GM12878 (cell line): Measurements from ENCODE around the gene TCP11.

Experiments
- CHD4 ChIP-seq: fragments of 200-600 bp; sonication (generic); IDR thresholded peaks from 2 replicates; pipeline ENCODE4 v1.6.1; 2016; ENCODE audit warnings: mild to moderate bottlenecking
- EP300 ChIP-seq, 2 experiments: fragments of 150-350 bp in 1 of 2; IDR thresholded peaks; 2 replicates each; pipeline ENCODE4 v1.6.1; 2011 to 2012; ENCODE audit warnings: low read depth in 2 of 2, low read length in 2 of 2, borderline replicate concordance in 1 of 2, improper control_type of control experiment in 1 of 2, inconsistent platforms in 1 of 2; ENCODE audit not compliant: control insufficient read depth in 1 of 2
- ESRRA ChIP-seq: IDR thresholded peaks from 2 replicates; pipeline ENCODE4 v1.6.1; 2012; ENCODE audit warnings: mild to moderate bottlenecking, low read length, improper control_type of control experiment
- EZH2 ChIP-seq: IDR thresholded peaks from 2 replicates; pipeline ENCODE4 v1.6.1; 2012; ENCODE audit warnings: low read depth, mild to moderate bottlenecking, control low read depth, inconsistent platforms, low read length, borderline replicate concordance; ENCODE audit not compliant: control insufficient read depth
- KDM1A ChIP-seq: fragments of 200-600 bp; sonication (generic); IDR thresholded peaks from 2 replicates; pipeline ENCODE4 v1.6.1; 2016; ENCODE audit warnings: borderline replicate concordance
- NFIC ChIP-seq: IDR thresholded peaks from 2 replicates; pipeline ENCODE4 v1.6.1; 2012; ENCODE audit warnings: low read depth, mild to moderate bottlenecking, inconsistent platforms, low read length, moderate library complexity
- POLR2AphosphoS5 ChIP-seq: IDR thresholded peaks from 2 replicates; pipeline ENCODE4 v1.6.1; 2011; ENCODE audit warnings: mild to moderate bottlenecking, low read length, inconsistent platforms
- SMAD1 ChIP-seq: fragments of 450-650 bp; IDR thresholded peaks from 2 replicates; pipeline ENCODE4 v1.6.1; 2018; ENCODE audit warnings: mild to moderate bottlenecking, low read depth; ENCODE audit not compliant: partially characterized antibody
- SMC3 ChIP-seq: IDR thresholded peaks from 2 replicates; pipeline ENCODE4 v1.6.1; 2011; ENCODE audit warnings: low read length, improper control_type of control experiment, borderline replicate concordance
- STAT1 ChIP-seq: fragments of 450-650 bp; conservative IDR thresholded peaks from 2 replicates; pipeline ENCODE4 v1.6.1; 2014; ENCODE audit warnings: antibody characterized with exemption, mild to moderate bottlenecking
- TARDBP ChIP-seq: IDR thresholded peaks from 2 replicates; pipeline ENCODE4 v1.6.1; 2016; ENCODE audit warnings: borderline replicate concordance
- TCF12 ChIP-seq: IDR thresholded peaks from 2 replicates; pipeline ENCODE4 v1.6.1; 2011; ENCODE audit warnings: low read depth, mild to moderate bottlenecking, low read length
- ZNF207 ChIP-seq: fragments of 450-650 bp; IDR thresholded peaks from 2 replicates; pipeline ENCODE4 v1.6.1; 2014; ENCODE audit warnings: antibody characterized with exemption, mild to moderate bottlenecking, borderline replicate concordance
- TF ChIP-seq, protein P1 (sequence below), 3 experiments: IDR thresholded peaks in 2 of 3; conservative IDR thresholded peaks in 1 of 3; 2 replicates each; pipeline ENCODE4 v1.5.1; 2011; ENCODE audit warnings: low read depth in 3 of 3, low read length in 3 of 3, mild to moderate bottlenecking in 3 of 3, control low read depth in 2 of 3, moderate library complexity in 2 of 3, inconsistent platforms in 1 of 3, mixed read lengths in 1 of 3; ENCODE audit not compliant: control insufficient read depth in 2 of 3, insufficient read depth in 1 of 3; ENCODE audit errors: extremely low read depth in 1 of 3

DNA sequence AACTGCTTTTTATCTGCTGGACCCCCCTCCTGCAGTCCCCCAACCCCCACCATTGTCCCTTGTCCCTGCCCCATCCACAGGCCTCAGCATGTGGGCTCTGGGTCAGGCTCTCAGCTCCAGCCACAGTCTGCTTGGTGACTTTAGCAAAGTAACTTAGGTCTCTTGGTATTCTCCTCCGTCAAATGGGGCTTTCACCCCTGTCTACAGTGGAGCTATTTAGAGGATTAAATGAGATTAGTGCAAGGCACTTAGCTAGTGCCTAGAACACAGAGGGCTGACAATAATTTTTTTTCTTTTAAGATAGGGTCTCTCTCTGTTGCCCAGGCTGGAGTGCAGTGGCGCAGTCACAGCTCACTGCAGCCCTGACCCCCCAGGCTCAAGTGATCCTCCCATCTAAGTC is 71.9 kb downstream of the TCP11 start:
- no peak for TF ChIP-seq STAT1
- no peak for TF ChIP-seq NFIC
- TF ChIP-seq ESRRA, result no peak
- TF ChIP-seq KDM1A, result no peak
- no peak for TF ChIP-seq CHD4
- no peak for TF ChIP-seq ZNF207
- no peak for TF ChIP-seq TCF12
- no peak for TF ChIP-seq TARDBP
- TF ChIP-seq, protein P1, sequence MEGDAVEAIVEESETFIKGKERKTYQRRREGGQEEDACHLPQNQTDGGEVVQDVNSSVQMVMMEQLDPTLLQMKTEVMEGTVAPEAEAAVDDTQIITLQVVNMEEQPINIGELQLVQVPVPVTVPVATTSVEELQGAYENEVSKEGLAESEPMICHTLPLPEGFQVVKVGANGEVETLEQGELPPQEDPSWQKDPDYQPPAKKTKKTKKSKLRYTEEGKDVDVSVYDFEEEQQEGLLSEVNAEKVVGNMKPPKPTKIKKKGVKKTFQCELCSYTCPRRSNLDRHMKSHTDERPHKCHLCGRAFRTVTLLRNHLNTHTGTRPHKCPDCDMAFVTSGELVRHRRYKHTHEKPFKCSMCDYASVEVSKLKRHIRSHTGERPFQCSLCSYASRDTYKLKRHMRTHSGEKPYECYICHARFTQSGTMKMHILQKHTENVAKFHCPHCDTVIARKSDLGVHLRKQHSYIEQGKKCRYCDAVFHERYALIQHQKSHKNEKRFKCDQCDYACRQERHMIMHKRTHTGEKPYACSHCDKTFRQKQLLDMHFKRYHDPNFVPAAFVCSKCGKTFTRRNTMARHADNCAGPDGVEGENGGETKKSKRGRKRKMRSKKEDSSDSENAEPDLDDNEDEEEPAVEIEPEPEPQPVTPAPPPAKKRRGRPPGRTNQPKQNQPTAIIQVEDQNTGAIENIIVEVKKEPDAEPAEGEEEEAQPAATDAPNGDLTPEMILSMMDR (IDR thresholded peaks at IDR 0.05 in 2 of 3, conservative IDR thresholded peaks at IDR 0.05 in 1 of 3; ENCODE audit: control insufficient read depth in 2 of 3, extremely low read depth in 1 of 3, insufficient read depth in 1 of 3, low read depth in 3 of 3, low read length in 3 of 3), result no peak
- no peak for TF ChIP-seq EZH2
- TF ChIP-seq POLR2AphosphoS5, result no peak
- no peak for TF ChIP-seq EP300 (IDR thresholded peaks at IDR 0.05; ENCODE audit: borderline replicate concordance in 1 of 2, control insufficient read depth in 1 of 2, low read depth in 2 of 2, low read length in 2 of 2)
- TF ChIP-seq SMAD1, result no peak
- no peak for TF ChIP-seq SMC3
